ENCODE data around the gene PITPNM3.

Gene PITPNM3

GRCh38 chr17:6460531-6461161 lies 95.7 kb downstream of the PITPNM3 start:
- no peak for DNase-seq

DNA sequence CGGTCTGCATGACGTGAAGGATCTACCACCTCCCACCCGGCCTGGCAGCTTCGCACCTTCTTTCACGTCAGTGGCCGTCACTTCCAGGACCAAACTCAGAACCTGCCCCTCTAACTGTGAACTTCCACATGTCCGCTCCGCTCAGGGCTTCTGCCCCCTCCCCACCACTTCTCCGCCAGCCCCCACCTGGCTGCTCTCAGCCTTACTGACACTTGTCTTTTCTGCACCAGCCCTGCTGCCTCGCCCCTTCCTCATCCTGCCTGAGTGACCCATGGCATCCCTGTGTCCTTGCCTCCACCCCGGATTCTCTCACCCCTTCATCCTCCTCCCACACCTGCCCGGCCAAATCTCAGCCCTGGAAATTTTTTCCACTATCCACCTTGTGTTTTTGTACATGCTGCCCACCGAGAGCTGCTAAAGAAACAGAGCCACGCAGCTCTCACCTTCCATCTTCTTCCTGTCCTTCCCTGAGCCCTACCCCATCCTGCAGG lies 97.8 kb downstream of the PITPNM3 start:
- no peak for DNase-seq

DNA sequence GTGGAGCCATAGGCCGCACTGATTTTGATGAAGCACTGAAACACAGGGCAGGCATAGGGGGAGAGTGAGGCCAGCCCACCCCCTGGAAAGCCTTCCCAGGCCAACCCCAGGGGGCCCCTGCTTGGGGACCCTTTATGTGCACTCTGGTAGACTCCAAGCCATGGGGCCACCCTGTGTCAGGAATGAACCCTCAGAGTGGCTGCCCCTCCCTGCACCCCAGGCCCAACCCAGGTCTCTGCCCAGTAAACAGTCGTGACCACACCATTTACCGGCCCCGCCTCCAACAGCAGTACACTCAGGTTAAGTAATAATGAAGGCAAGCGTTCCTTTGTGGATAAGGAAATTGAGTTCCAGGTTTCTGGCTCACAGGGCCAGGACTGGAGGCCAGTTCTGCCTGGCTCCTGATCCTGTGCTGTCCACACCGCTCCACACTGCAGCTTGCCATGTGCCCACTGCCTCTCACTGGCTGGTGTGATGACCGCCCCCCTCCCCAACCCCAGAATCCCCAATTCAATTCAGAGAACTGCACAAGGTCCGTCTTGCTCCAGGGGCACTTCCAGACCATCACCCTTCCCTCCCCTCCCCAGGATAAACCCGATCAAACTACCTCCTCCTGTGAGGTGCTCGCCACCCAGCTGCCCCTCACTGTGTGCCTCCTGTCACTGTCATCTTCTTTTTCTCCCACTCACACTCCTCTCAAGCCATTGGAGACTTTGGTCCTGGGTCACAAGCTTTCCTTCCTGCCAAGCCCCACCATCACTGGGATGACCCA lies 98.5 kb downstream of the PITPNM3 start:
- DNase-seq, result no peak

- no peak for DNase-seq
These were observed 99.3 kb downstream of the PITPNM3 start for GRCh38 chr17:6456914-6457687.

DNA sequence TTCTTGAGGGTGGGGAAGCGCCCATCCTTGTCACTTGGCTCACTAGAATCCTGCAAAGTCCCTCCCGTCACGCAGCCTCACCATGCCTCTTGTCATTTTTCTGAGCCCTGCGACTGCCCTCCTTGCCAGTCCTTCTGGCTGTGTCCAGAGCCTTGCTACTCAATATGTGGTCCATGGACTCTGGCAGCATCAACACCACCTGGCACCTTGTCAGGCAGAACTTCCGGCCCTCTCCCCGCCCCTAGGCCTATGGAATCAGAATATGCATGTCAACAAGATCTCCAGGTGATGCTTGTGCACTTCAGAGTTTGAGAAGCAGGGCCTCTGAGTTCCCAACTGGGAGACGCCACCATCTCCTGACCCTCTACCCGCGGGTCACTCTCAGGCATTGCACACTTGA lies 100.0 kb downstream of the PITPNM3 start:
- DNase-seq, result no peak

DNA sequence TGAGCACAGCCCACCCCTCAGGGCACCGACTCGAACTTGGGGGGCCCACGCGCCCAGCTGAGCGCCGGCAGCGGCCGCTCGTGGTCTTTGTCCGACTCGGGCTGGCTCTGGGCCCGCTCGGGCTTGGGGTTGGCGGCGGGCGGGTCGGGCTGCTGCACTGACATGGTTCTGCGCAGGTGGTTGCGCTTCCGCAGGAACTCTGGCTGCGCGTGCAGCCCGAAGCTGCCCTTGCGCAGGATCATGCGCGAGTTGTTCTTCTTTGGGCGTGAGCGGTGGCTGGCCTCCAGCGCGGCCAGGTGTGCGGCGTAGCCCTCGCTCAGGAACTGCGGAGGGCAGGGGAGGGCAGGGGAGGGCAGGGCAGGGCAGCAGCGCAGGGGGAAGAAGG lies 101.0 kb downstream of the PITPNM3 start:
- DNase-seq, result peak in 1 of 14 donors; percentile 3

DNA sequence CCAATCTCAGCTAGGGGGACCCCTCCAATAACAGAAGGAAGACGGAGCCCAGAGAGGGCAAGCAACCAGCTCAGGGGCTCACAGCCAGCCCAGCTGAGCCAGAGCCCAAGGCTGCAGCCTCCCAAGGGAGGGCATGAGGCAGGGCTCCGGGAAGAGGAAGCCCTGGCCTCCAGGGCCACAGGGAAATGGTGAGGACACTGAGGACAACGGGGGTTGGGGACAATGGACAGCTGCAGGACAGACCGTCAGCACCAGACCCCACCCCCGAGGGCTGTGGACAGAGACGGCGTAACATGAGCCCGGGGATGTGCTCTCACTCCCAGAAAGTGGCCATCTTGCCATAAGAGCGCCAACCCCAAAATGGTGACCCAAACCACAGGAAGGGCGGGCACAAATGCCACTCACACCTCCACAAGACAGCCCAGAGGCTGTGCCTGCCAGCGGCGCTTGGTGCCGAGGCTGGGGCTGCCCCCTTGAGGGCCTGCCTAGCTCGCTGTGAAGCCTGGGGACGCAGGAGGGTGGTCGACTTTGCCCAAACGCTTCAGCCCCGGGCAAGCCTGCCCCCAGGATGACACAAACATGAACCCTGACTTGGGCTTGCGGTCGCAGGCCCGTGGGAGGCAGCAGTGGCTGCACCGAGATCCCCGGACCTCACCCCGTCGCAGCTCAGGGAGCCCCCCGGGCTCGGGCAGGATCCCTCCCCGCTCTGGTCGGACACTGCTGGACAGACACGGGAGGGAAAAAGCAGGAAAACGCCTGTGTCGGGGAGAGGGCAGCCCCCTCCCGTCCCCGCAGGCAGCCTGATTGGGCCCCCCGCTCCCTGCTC lies 101.6 kb downstream of the PITPNM3 start:
- no peak for DNase-seq

GRCh38 chr17:6453279-6454024 lies 102.9 kb downstream of the PITPNM3 start:
- no peak for DNase-seq

DNA sequence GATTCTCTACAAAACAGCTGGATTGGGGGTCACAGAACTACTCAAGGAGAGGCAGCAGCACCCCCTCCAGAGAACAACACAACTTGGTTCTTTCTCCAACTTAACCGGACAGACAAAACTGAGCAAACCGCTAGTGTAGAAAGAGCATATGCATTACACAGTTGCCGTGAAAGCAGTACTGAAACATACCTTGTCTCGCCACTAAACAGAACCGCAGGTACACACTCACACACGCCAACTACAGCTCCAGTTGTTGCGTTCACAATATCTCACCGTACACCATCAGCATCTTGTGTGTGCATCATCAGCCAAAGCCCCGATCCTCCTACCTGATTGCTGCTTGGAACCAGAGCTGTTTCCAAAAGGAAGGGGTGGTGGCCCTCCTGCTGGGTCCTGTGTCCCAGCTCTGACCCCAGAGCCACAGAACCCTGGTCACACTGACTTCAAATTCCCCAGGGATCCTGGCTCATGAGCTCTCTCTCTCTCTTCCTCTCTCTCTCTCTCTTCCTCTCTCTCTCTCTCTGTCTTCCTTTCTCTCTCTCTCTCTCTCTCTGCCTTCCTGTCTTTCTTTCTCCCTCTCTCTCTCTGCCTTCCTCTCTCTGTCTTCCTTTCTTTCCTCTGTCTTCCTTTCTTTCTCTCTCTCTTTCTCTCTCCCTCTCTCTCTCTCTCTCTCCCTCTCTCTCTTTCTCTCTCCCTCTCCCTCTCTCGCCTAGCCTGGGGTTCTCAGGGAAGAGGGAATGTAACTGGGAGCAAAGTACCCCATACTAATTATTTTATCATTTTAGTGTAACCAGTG lies 103.7 kb downstream of the PITPNM3 start:
- DNase-seq, result no peak

DNA sequence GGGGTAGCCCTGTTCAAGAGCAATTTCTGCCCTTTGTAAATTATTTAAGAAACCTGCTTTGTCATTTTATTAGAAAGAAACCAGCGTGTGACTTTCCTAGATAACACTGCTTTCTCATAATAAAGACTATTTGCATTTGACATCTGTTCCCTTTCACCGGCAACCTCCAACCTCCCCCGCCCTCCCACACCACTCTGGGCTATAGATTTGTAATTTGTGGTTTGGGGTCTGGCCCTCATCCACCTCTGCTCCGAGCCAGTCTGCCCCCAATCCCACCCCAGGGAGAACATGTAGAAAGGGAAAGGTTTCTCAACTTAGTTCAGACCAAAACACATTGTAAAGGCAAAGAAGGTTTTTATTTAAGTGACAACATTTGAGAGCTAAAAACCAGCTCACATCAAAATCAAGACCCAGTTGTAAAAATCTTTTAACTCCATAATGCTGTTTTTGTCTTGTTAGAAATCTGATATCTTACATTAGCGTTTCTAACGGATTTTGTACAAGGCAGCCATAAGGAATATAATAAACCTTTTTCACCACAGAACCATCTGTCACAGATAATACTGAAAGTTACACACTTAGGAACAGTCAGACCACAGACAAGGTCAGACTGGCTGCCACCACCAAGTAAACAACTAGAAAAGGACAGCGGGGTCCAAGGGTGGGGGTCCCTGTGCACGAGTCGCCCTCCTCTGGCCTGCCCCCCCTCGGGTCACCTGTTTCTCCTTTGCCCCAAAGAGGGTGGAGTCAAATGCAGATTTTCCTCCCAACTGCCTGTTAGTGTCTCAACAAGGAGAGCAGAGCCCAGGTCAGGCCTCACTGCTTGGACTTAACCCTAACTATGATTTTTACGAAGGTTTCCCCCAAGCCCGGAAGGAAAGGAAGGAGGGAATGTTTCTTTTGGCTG lies 105.2 kb downstream of the PITPNM3 start:
- DNase-seq, result no peak

DNA sequence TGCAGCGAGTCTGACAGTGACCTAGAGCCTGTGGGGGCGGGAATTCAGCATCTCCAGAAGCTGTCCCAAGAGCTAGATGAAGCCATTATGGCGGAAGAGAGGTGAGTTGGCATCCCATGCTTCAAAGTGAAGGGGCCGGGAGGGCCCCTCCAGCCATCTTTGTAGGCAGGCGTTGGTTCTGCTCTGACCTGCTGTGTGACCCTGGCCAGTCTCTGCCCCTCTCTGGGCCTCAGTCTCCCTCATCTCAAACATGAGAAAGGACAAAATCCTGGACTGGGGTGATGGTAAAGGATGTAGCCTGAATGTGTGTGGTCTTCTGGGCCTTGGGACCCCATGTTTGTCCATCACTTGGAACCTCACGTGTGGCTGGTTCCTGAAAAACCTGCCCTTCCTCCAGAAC lies 107.0 kb downstream of the PITPNM3 start:
- no peak for DNase-seq

- DNase-seq, result no peak
These were observed 107.9 kb downstream of the PITPNM3 start for GRCh38 chr17:6448473-6448872.

DNA sequence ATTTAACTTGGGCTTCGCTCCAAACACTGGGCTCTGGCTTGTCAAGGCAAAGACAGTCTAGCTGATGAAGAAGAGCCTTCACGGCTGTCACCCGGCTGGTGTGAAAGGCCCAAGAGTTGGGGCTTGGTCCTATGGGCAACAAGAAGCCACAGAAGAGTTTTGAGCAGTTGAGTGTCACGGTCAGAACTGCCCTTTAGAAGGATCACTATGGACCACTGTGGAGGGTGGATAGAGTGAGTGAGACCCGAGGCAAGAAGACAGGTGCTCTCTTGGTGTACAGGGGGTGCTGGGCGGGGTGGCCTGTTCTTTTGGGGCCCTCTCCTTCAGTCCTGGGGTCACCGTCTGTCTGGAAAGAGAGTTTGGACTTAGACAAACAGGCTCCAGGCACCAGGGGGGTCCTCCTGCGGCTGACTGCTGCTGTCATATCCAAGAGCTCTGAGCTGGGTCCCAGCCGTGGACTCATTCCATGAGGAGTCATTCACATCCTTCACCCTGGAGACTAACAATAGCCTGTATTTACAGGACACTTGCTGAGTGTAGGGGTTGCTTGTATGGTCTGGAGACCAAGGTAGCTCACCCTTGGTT lies 109.7 kb downstream of the PITPNM3 start:
- DNase-seq, result no peak

DNA sequence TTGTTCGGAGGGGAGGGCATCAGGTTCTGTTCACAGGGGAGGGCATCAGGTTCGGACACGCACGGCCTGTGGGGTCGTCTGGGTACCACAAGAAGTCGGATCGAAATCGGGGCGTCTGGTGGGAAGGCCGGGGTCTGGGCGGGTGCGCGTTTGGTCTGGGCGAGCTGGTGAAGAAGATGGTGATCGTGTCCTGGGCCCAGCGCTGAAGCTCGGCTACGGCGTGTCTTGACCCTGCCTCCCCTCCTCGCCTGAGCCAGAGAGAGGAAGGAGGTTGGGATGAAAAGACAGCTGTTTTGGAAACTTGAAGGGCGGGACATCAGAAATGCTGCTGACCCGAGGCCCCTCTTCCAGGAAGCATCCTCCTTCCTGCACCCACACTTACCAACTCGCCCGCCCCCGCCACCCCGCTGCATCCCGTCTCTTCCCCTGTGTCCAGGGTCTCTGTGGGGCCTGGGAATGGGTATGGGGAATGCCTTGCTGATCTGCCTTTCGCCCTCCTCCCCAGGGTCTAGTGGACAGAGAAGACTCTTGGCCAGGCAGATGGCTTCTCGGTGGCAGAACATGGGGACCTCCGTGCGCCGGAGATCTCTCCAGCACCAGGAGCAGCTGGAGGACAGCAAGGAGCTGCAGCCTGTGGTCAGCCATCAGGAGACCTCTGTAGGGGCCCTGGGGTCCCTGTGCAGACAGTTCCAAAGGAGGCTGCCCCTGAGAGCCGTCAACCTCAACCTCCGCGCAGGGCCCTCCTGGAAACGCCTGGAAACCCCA lies 111.6 kb downstream of the PITPNM3 start:
- no peak for DNase-seq

DNA sequence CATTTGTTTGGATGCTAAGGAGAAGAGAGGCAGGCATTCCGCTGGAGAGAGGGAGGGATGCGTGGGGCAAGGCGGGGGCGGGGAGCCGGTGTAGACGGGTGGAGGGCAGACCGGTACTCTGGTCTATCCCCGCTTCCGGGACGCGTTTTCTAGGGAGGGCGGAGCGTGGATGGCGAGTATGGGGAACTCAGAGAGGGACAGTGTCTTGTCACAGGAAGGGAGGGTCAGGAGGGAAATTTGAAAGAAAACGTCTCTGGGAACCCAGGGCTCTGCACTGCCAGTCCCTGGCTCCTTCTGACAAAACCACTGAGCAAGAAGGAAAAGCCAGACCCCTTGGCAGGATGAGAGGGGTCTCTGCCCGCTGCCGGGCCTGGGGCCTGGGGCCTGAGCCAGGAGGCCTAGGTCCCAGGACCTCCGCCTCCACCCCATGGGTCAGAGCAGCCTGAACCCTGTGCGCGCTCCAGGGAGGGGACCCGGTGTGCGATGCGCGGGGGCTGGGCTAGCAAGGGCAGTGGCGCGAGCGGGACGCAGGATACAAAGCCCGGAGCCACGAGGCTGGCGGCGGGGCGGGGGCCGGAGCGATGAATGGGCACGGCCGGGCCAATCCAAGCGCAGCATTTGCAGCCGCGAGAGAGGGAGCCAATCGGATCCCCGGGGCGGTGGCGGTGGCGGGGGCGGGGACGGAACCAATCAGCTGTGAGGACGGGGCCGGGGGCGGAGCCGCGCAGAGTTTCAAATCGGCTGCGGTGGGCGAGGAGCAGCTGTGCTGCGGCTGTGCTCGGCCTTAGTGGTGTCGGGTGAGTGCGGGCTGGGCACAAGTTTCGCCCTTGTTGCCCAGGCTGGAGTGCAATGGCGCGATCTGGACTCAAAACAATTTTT lies 112.4 kb downstream of the PITPNM3 start, which contains the start of gene PIMREG:
Gene PIMREG (plus strand): TSS at position 764 of the 879 bp plus-strand sequence. CDS start 656 bp downstream, outside the sequence.
- peak; percentile 39 to 95 (median 85) for DNase-seq

DNA sequence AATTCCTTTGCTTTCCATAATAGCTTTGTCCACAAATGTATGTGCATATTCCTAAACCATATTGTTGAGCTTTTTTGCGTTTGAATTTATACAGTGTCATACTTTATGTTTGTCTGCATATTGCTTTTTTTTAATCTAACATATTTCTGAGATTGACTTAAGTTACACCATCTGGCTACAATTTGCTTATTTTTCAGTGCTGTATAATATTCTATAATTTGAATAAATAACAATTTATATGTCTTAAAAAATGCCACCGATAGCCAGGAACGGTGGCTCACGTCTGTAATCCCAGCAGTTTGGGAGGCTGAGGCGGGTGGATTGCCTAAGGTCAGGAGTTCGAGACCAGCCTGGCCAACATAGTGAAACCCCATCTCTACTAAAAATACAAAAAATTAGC lies 113.6 kb downstream of the PITPNM3 start:
- DNase-seq, result no peak

DNA sequence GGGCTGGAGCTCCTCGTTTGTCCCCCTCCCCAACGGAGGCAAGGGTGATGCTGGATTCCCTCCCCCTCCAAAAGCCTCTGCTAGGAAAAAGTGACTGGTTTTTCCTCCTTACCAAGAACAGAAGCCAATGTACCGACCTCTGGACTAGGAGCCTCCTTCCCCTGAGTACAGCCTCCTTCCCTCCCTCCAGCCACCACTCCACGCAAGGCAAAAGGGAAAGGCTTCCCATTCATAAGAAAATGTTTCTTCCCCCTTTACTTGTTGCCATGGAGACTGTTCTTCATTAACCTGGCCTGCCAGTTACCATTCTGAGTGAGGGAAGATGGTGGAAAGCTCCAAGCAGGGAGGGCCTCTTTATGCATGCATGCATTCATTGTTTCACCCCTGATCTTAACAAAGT lies 116.4 kb downstream of the PITPNM3 start:
- no peak for DNase-seq
